HFFc6 (cell line): Measurements from ENCODE around the gene CBX6. TPM values are rescaled to one million over a fixed set of nuclear protein-coding genes. Genes with fewer than 3 reads are reported as not detected.

ENCODE experiments used
- DNase-seq: peaks from one replicate; pipeline ENCODE4 v3.0.0-alpha.2; 2018
- H3K27ac Mint-ChIP-seq: 2 replicates; pipeline ENCODE4 v1.8.0; 2020; ENCODE audit warnings: mild to moderate bottlenecking, mixed read lengths
- H3K27me3 Mint-ChIP-seq: 2 replicates; pipeline ENCODE4 v1.8.0; 2021; ENCODE audit warnings: mild to moderate bottlenecking, moderate library complexity, mixed read lengths; ENCODE audit not compliant: insufficient read depth
- H3K36me3 Mint-ChIP-seq: 2 replicates; pipeline ENCODE4 v1.8.0; 2021; ENCODE audit warnings: low read depth, mixed read lengths
- H3K4me1 Mint-ChIP-seq: 2 replicates; pipeline ENCODE4 v1.8.0; 2020; ENCODE audit warnings: low read depth, mixed read lengths
- H3K4me3 Mint-ChIP-seq: 2 replicates; pipeline ENCODE4 v1.8.0; 2020; ENCODE audit warnings: mild to moderate bottlenecking, moderate library complexity, mixed read lengths
- H3K9me3 Mint-ChIP-seq: 2 replicates; pipeline ENCODE4 v1.8.0; 2020; ENCODE audit warnings: mild to moderate bottlenecking, mixed read lengths
- total RNA-seq, 6 experiments: library from RNA; stranded (reverse); fragmentation: NEBNext Ultra II Directional; extraction: Animal tissue kit (Norgen Biotek cat#: 25700); gene quantifications; 2 replicates in 1 of 6; 3 replicates in 5 of 6; pipeline ENCODE4 v1.2.3, GENCODE V29; 2021
- TF ChIP-seq, protein P1 (sequence below): fragments of 200-600 bp; sonication (generic); IDR thresholded peaks from 2 replicates; pipeline ENCODE4 v1.5.0; 2021; ENCODE audit warnings: antibody characterized with exemption, mild to moderate bottlenecking

The CBX6 gene
- total RNA-seq, 6 experiments from 2014 or later: 72.0 to 91.5 (median 75.3) TPM

DNA sequence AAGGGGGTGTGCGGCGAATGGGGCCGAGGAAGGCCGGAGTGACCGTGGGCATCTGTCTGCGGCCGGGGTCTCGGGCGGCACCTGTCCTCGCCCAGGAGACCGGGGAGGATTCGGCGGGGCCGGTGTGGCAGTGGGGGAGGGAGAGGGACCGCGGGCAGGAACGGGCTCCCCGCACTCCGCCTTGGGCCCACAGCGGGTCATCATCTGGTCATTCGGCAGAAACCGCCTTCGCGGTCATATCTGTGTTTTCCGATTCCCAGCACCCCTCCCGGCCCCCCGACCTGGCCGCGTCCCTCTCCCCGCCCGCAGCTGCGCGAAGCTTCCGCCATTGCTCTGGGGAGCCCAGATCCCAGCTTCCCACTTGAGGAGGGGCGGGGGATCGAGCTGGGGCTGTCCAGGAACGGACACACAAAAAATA, 824 bp upstream of the CBX6 start:
- peak; percentile 8 for DNase-seq
- TF ChIP-seq, protein P1, sequence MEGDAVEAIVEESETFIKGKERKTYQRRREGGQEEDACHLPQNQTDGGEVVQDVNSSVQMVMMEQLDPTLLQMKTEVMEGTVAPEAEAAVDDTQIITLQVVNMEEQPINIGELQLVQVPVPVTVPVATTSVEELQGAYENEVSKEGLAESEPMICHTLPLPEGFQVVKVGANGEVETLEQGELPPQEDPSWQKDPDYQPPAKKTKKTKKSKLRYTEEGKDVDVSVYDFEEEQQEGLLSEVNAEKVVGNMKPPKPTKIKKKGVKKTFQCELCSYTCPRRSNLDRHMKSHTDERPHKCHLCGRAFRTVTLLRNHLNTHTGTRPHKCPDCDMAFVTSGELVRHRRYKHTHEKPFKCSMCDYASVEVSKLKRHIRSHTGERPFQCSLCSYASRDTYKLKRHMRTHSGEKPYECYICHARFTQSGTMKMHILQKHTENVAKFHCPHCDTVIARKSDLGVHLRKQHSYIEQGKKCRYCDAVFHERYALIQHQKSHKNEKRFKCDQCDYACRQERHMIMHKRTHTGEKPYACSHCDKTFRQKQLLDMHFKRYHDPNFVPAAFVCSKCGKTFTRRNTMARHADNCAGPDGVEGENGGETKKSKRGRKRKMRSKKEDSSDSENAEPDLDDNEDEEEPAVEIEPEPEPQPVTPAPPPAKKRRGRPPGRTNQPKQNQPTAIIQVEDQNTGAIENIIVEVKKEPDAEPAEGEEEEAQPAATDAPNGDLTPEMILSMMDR: no peak
- H3K27ac Mint-ChIP-seq: peak overlapping the region; percentile 86

DNA sequence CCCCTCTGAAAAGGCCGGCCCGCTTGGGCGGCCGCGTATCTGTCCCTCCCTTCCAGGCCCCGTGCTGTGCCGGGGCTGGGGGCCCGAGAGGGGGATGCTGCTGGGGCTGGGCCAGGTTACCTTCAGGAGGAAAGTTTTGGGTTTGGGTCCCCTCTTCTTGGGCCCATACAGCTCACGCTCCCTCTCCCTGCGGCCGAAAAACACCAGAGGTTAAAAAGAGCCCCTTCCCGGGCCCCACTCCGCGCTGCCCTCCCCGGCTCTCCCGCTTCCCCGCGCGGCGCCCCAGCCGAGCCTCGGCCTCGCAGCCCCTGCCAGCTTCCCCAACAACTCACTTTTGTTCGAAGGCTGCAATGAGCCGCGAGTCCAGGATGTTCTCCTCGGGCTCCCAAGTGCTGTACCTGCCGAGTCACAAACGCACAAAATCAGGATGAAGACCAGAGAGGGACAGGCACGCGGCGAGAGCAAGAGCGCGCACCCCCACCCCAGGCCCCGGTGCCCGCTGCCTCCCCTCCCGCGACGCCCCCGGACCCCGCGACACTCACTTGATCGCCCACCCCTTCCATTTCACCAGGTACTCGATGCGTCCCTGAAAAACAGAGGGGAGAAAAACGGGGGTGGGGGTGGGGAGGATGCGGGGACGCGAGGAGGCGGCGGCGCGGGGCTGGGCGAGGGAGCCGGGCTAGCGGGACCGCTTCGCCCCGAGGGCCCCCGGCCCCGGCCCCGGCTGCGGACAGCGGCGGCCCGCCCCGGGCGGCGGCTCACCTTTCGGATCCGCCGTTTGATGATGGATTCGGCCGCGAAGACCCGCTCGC, 450 bp downstream of the CBX6 start:
- peak overlapping the region; percentile 68 for H3K27ac Mint-ChIP-seq

More for the DNA sequence above, 824 bp upstream of the CBX6 start:
- Mint-ChIP-seq H3K36me3 (no peaks in the 10 kb centered on the region; the same call in 1 of the 2 replicates), H3K9me3 (no peaks in the 10 kb centered on the region), H3K4me1 (peaks cover 35% of the 10 kb centered on the region), H3K4me3 (peak overlapping the region; percentile 93), H3K27me3 (peaks cover 32% of the 10 kb centered on the region)

DNA sequence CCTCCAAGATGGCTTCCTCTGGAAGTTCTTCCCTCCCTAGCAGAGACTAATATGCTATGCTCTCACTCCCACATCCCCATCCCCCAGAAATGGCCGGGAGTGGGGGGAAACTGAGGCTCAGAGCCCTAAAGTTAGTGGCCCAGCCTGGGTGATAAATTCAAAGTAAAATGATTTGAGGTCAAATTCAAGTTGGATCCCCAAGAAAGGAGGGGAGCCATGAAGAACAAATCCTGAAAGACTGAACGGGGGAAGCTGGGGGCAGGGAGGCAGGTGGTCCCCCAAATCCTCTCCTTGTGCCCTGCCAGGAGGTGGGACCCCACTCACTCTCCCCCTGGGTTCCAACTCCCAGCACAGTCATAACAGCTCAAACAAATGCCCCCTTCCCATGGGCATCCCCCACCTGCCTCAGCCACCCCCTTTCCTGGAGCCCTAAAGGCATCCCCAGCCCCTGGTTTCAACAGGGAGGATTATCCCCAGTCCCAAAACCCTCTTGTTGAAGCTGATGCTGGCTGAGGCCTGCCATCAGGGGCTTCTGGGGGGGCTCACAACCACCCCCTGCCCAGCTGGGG, 1.1 kb downstream of the CBX6 start:
- H3K4me3 Mint-ChIP-seq: peak overlapping the region; percentile 92
- H3K4me1 Mint-ChIP-seq: peaks cover 35% of the 10 kb centered on the region
- DNase-seq: no peak
- peak overlapping the region; percentile 68 for H3K27ac Mint-ChIP-seq
- no peaks in the 10 kb centered on the region for H3K9me3 Mint-ChIP-seq
- TF ChIP-seq, protein P1: no peak
- H3K27me3 Mint-ChIP-seq: peaks cover 22% of the 10 kb centered on the region
- no peaks in the 10 kb centered on the region; the same call in 1 of the 2 replicates for H3K36me3 Mint-ChIP-seq

More for the DNA sequence above, 450 bp downstream of the CBX6 start:
- DNase-seq: no peak
- Mint-ChIP-seq H3K4me1 (peaks cover 35% of the 10 kb centered on the region), H3K4me3 (peak overlapping the region; percentile 93), H3K27me3 (peaks cover 25% of the 10 kb centered on the region), H3K9me3 (no peaks in the 10 kb centered on the region), H3K36me3 (no peaks in the 10 kb centered on the region; the same call in 1 of the 2 replicates)
- TF ChIP-seq, protein P1: no peak

DNA sequence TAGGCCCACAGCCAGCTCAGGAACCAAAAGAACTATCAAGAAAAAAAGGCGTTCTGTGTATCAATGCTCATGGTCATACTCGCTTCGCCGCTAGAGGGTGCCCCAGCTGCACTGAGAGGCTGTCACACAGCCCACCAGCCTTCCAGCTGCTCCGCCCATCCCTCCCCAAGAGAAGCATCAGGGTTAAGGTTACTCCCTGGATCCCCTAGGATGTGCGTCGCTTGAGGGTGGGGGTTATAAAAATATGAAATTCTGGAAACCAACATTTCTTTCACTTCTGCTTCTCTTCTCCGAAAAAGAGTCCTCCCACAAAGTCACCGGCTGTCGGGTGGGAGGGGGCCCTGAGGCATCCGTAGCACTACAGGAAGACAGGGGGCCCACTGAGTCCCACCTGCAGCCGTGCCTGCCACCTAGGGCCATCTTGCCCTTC, 1.7 kb downstream of the CBX6 start:
- peaks cover 21% of the 10 kb centered on the region for H3K27me3 Mint-ChIP-seq
- peaks cover 35% of the 10 kb centered on the region for H3K4me1 Mint-ChIP-seq
- peak; percentile 73 for DNase-seq
- no peaks in the 10 kb centered on the region for H3K9me3 Mint-ChIP-seq
- peak overlapping the region; percentile 92 for H3K4me3 Mint-ChIP-seq
- TF ChIP-seq, protein P1: peak; percentile 96
- H3K36me3 Mint-ChIP-seq: no peaks in the 10 kb centered on the region; the same call in 1 of the 2 replicates
- H3K27ac Mint-ChIP-seq: peak overlapping the region; percentile 68

DNA sequence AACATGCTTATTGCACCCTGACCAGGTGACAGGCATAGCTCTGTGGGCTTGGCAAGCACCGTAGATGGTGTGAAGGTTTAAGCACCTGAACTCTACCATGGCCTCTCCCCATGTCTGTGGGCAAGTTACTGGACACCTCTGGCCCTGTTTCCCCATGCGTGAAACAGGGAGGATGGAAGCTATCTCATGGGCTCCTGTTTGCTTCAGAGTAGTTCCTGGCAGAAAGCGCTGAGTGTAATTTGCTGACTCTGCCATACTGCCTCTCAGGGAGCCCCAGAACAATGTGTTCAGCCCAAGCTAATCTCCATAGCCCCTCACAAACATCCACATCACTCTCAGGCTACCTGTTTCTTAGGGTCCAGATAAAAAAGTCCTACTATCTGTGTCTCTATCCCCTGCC, 2.4 kb downstream of the CBX6 start:
- Mint-ChIP-seq H3K4me3 (no peak overlapping the region), H3K27me3 (peaks cover 14% of the 10 kb centered on the region; the same call in 1 of the 2 replicates), H3K4me1 (peaks cover 35% of the 10 kb centered on the region), H3K36me3 (no peaks in the 10 kb centered on the region; the same call in 1 of the 2 replicates), H3K27ac (no peak overlapping the region), H3K9me3 (no peaks in the 10 kb centered on the region)
- DNase-seq: no peak
- TF ChIP-seq, protein P1: no peak
